ENCODE data around the gene LSS.

GRCh38 chr21:46208761-46209721, 19.5 kb downstream of the LSS start:
- TF ChIP-seq CTCF (conservative IDR thresholded peaks at IDR 0.05; ENCODE audit: low read length) (no peak), EZH2phosphoT487 (IDR thresholded peaks at IDR 0.05; ENCODE audit: borderline replicate concordance) (no peak)
